ENCODE data around the gene ROMO1.

- TF ChIP-seq POLR2A (IDR thresholded peaks at IDR 0.05) (no peak), CTCF (IDR thresholded peaks at IDR 0.05) (no peak)
Measured at GRCh38 chr20:35695978-35696377, 3.2 kb upstream of the ROMO1 start.
